Measurements from ENCODE around the gene ANKLE2.
"Not testable (repeated sequence)": the region's sequence is repeated elsewhere in the genome, so short reads cannot be mapped to it uniquely, and the experiment has no call there.

ANKLE2 gene

GRCh38 chr12:132711080-132711843 is 50.4 kb downstream of the ANKLE2 start:
- TF ChIP-seq GATA1 (IDR thresholded peaks at IDR 0.05; ENCODE audit: low read depth, low read length) (no peak), POLR2A (IDR thresholded peaks at IDR 0.05; ENCODE audit: low read length) (no peak)
- DNase-seq: peak; percentile 69 to 71

- peak; percentile 89 to 93 for DNase-seq
These were observed 51.1 kb downstream of the ANKLE2 start, which contains the start of gene PGAM5 for GRCh38 chr12:132710405-132711079. PGAM5 (plus strand) TSS chr12:132710842; CDS start chr12:132710877, 35 bp downstream.

GRCh38 chr12:132710043-132710404 is 51.6 kb downstream of the ANKLE2 start:
- TF ChIP-seq GATA1 (IDR thresholded peaks at IDR 0.05; ENCODE audit: low read depth, low read length): no peak
- no peak for TF ChIP-seq POLR2A (IDR thresholded peaks at IDR 0.05; ENCODE audit: low read length)
- no peak for DNase-seq

More at GRCh38 chr12:132710405-132711079, 51.1 kb downstream of the ANKLE2 start, which contains the start of gene PGAM5:
- TF ChIP-seq POLR2A (IDR thresholded peaks at IDR 0.05; ENCODE audit: low read length) (peak; percentile 75), GATA1 (IDR thresholded peaks at IDR 0.05; ENCODE audit: low read depth, low read length) (no peak)

- no peak for DNase-seq
These were observed 53.5 kb downstream of the ANKLE2 start for GRCh38 chr12:132708150-132708549.

DNA sequence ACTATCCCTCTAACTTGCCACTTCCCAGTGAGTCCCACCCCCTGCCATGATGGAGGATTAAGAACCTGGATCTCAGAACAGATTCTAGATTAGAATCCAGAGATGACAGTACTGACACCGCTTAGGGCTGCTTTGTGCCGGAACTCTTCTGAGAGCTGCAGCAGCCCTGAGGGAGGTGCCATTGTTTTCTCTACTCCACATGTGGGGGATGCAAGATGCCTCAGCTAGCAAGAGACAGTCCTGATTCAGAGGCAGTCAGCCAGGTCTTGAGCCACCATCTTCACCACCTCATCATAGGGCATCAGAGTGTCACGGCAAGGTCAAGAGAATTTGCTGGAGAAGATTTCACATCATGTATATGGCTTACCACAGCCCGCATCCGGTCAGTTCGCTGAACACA is 54.4 kb downstream of the ANKLE2 start:
- DNase-seq: no peak
- TF ChIP-seq GATA1 (IDR thresholded peaks at IDR 0.05; ENCODE audit: low read depth, low read length) (no peak), POLR2A (IDR thresholded peaks at IDR 0.05; ENCODE audit: low read length) (no peak)

More at GRCh38 chr12:132708150-132708549, 53.5 kb downstream of the ANKLE2 start:
- TF ChIP-seq POLR2A (IDR thresholded peaks at IDR 0.05; ENCODE audit: low read length): no peak
- no peak for TF ChIP-seq GATA1 (IDR thresholded peaks at IDR 0.05; ENCODE audit: low read depth, low read length)

DNA sequence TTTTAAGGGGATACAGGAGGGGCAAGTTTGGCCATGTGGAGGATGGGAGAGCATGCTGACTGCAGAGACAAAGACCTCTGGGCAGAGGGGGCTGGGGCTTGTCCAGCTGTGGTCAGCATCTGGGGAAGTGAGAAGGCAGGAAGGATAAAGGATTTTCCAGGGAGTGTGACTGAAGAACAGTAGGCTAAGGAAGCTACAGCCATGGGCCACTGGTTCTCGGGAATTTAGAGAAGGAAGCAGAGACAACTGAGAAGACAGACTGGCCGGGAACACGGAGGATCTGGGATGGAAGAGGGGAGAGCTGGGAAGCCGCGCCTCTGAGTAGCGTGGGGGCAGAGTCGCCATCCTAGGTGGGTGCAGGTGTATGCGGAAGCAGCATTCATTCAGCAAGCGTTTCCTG is 58.0 kb downstream of the ANKLE2 start:
- TF ChIP-seq POLR2A (IDR thresholded peaks at IDR 0.05; ENCODE audit: low read length) (no peak), GATA1 (IDR thresholded peaks at IDR 0.05; ENCODE audit: low read depth, low read length) (no peak)
- DNase-seq: no peak

- DNase-seq: no peak
- TF ChIP-seq POLR2A (IDR thresholded peaks at IDR 0.05; ENCODE audit: low read length): no peak
- TF ChIP-seq GATA1 (IDR thresholded peaks at IDR 0.05; ENCODE audit: low read depth, low read length): no peak
These were observed 59.0 kb downstream of the ANKLE2 start for GRCh38 chr12:132702640-132703039.

- TF ChIP-seq GATA1 (IDR thresholded peaks at IDR 0.05; ENCODE audit: low read depth, low read length) (no peak), POLR2A (IDR thresholded peaks at IDR 0.05; ENCODE audit: low read length) (no peak)
- no peak for DNase-seq
These were observed 61.3 kb downstream of the ANKLE2 start for GRCh38 chr12:132700212-132700822.

DNA sequence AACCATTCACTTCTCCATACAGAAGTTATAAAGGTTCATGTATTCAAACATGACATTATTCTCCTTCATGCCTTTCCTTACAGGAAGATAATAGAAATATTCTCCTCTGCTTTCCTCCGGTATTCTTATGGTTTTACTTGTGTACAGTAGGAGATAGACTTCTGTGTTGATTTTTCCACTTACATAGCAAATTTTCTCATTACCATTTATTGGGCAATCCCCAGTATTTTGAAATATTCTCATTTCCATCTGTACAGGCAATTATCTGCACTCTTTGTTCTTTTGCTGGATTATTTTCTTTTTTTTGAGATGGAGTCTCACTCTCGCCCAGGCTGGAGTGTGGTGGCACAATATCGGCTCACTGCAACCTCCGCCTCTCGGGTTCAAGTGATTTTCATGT is 63.3 kb downstream of the ANKLE2 start:
- no peak for DNase-seq
- no peak for TF ChIP-seq POLR2A (IDR thresholded peaks at IDR 0.05; ENCODE audit: low read length)

- DNase-seq: no peak
- no peak for TF ChIP-seq POLR2A (IDR thresholded peaks at IDR 0.05; ENCODE audit: low read length)
- no peak for TF ChIP-seq GATA1 (IDR thresholded peaks at IDR 0.05; ENCODE audit: low read depth, low read length)
These were observed 66.2 kb downstream of the ANKLE2 start for GRCh38 chr12:132695431-132695830.

DNA sequence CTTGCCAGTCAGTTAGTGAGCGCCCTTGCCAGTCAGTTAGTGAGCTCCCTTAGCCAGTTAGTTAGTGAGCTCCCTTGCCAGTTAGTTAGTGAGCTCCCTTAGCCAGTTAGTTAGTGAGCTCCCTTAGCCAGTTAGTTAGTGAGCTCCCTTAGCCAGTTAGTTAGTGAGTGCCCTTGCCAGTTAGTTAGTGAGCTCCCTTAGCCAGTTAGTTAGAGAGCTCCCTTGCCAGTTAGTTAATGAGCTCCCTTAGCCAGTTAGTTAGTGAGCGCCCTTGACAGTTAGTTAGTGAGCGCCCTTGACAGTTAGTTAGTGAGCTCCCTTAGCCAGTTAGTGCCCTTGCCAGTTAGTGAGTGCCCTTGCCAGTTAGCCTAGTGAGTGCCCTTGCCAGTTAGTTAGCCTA is 66.7 kb downstream of the ANKLE2 start:
- DNase-seq: not testable (repeated sequence)

DNA sequence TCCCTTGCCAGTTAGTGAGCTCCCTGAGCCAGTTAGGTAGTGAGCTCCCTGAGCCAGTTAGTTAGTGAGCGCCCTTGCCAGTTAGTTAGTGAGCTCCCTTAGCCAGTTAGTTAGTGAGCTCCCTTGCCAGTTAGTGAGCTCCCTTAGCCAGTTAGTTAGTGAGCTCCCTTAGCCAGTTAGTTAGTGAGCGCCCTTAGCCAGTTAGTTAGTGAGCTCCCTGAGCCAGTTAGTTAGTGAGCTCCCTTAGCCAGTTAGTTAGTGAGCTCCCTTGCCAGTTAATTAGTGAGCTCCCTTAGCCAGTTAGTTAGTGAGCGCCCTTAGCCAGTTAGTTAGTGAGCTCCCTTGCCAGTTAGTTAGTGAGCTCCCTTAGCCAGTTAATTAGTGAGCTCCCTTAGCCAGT is 69.6 kb downstream of the ANKLE2 start:
- DNase-seq: not testable (repeated sequence)

DNA sequence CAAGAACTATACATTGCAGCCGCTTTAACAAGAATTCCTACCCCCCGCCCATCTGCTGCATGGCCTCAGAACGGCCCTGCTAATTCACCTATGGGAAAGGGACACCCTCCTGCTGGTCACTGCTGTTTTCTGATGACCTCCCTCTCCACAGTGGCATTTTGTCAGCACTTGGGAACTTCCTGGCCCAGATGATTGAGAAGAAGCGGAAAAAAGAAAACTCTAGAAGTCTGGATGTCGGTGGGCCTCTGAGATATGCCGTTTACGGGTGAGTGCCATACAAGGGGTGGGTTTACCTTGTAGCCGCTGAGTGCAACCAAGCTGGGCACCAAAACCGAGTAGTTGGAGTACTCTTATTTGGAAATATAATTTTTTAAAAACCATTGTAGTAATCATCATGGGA is 71.5 kb downstream of the ANKLE2 start:
- TF ChIP-seq GATA1 (IDR thresholded peaks at IDR 0.05; ENCODE audit: low read depth, low read length) (no peak), POLR2A (IDR thresholded peaks at IDR 0.05; ENCODE audit: low read length) (no peak)
- DNase-seq: no peak

DNA sequence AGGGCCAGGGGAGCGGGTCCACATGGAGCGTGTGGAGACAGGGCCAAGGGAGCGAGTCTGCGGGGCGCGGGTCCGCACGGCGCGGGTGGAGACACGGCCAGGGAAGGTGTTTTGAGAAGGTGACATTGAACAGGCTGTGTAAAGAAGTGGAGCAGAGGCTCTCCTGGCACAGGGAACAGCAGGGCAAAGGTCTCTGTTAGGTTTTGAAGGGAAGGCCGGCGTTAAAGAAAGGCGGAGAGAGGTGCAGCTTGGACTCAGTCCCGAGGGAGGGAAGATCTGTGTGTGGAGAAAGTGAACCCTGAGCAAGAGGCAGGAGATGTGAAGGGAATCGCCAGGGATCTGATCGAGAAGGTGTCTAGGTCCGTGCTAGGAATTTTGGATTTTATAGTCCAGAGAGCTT is 72.4 kb downstream of the ANKLE2 start:
- DNase-seq: no peak
- TF ChIP-seq GATA1 (IDR thresholded peaks at IDR 0.05; ENCODE audit: low read depth, low read length): no peak
- no peak for TF ChIP-seq POLR2A (IDR thresholded peaks at IDR 0.05; ENCODE audit: low read length)

Data from erythroblast (primary cell).